ENCODE data around the gene MEX3A.
A peak's percentile ranks its signal among the peaks of the same experiment; 100 is the strongest.
"Not testable (repeated sequence)": the region's sequence is repeated elsewhere in the genome, so short reads cannot be mapped to it uniquely, and the experiment has no call there.

Gene MEX3A

GRCh38 chr1:156082309-156083091 lies at the start of gene MEX3A:
MEX3A (minus strand) TSS chr1:156082465; CDS start chr1:156081998, 467 bp downstream.
- DNase-seq: peak; percentile 75

GRCh38 chr1:156130578-156130942 lies 48.3 kb upstream of the MEX3A start:
- no peak for DNase-seq

GRCh38 chr1:156129687-156130577 lies 47.7 kb upstream of the MEX3A start:
- DNase-seq: peak; percentile 77

GRCh38 chr1:156128654-156129597 lies 46.7 kb upstream of the MEX3A start:
- no peak for DNase-seq

- DNase-seq: no peak
These were observed 46.0 kb upstream of the MEX3A start for GRCh38 chr1:156128308-156128653.

DNA sequence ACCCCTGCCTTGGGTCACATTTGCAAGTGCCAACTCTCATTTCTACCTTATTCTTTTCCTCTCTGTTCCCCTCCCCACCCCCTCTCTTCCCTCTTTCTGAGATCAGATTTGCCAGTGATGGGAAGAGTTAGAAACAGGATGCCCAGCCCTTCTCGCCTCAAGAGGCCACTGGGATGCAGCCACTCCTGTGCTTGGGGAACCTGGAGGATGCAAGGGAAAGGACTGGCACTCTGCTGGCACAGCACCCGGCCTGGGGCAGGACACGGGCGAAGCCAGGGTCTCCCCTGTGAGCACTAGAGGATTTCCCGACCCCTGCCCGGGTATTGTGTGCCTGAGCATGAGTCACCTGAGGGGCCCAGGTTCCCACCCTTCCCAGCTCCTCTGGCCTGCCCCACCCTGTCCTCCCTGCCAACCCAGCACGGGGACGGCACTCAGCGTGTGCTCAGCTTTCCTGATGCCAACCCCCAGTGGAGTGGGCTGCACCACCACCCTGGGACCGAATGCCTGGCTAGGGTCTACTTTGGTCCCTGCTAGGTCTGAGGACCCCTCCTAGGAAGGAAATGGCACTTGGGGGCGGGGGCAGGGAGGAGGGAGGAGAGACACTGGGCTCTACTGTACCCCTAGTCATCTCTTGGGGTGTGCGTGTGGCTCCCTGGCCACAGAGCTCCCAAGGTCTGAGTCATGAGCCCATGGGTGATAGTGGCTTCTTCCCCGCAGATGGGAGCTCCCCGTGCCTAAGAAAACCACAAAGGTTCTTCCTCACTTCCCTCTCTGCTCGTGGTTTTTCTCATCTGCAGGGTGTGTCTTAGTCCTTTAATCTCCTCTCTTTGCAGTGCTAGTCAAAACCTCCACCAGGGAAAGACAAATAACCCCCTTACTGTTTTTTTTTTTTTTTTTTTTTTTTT lies 44.6 kb upstream of the MEX3A start:
- DNase-seq: no peak

GRCh38 chr1:156126043-156126629 lies 43.9 kb upstream of the MEX3A start:
- no peak for DNase-seq

GRCh38 chr1:156125544-156125943 lies 43.3 kb upstream of the MEX3A start:
- DNase-seq: not testable (repeated sequence)

DNA sequence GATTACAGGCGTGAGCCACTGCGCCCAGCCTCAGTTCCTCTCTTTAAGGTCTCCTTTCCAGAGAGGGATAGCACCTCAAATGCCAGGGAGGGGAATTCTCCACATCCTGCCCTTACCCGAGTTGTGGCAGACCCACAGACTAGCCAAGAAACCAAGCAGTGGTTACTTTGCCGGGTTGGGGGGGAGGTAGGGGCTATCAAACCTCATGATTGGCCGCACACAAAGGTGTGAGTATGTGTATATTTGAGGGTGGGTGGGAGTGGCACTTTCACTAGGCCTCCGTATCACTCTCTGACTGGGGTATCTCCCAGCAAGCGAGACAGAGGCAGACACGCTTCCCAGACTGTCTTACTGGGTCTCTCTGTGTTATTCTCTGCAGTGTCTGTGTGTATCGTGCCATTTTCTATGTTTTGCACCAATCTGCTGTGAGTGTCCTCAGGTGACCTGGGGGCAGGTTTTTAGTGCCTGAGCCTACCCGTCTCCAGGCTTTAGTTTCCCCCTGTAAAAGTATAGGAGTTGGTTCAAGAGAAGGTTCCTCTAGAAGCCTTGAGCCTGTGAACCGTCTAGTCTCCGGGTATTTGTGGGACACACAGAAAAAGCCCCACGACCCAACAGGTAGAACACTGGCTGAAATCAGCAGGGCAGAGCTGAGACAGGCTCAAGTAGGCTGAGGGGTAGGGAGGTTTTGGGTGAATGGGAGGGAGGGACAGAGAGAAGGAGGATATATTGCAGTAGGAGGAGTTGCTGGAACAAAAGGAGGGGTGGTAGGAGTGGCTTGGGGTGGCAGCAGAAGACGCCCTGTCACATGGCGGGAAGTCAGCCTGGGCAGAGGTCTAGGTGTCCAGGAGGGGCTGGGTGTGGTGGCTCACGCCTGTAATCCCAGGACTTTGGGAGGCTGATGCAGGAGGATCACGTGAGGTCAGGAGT lies 42.6 kb upstream of the MEX3A start:
- DNase-seq: no peak

DNA sequence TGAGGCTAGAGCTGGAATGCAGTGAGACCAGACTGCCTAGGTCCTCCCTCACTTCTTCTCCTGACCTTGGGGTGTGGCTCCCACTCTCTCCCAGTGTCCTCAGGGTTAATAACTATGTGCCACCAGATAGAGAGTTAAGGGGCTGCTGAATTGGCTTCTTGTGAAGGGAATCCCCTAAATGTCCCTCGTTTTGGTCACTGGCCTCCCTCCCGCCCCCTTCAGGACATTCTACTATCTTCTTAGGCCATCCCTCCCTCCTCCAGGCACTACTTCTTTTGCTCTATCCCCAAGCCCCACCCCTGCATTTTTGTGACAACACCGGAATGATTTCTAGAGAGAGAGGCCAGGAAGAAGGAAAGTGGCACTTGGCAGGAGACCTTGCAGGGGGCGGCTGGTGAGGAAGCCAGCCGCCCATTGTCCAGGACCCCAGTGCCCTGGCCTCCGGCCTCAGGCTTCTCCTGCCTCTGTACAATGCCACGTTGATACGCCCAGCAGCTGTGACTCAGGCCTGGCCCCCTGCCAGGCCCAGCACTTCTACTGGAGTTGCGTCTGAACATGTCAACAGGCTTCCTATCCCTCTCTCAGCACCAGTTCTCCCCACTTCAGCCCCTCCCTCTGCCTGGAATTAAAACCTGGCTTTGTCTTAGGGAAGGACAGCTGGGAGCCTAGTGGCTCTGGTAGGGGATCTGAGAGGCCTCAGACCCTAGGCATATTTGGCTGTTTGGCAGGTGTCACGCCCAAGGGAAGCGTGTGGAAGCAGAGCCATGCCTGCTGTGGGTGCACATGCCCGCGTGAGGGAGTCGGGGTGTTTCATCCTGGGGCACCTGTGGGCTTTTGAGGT lies 41.3 kb upstream of the MEX3A start:
- DNase-seq: peak; percentile 94

- DNase-seq: peak; percentile 57
These were observed 40.5 kb upstream of the MEX3A start for GRCh38 chr1:156122519-156123355.

- no peak for DNase-seq
These were observed 39.8 kb upstream of the MEX3A start for GRCh38 chr1:156122086-156122485.

- no peak for DNase-seq
These were observed 39.2 kb upstream of the MEX3A start for GRCh38 chr1:156121457-156121856.

- DNase-seq: not testable (repeated sequence)
These were observed 38.7 kb upstream of the MEX3A start for GRCh38 chr1:156121005-156121404.

DNA sequence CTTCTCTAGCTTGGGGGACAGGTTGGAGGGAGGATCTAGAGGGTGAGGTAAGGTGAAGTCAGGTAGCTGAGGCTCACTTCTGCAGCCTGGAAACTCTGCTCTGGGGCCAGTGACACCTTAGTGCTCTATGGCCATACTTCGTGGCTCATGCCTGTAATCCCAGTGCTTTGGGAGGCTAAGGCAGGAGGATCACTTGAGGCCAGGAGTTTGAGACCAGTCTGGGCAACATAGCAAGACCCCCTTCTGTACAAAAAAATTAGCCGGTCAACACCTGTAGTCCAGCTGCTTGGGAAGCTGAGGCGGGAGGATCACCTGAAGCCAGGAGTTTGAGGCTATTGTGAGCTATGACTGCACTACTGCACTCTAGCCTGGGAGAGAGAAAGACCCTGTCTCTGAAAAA lies 38.1 kb upstream of the MEX3A start:
- no peak for DNase-seq

- no peak for DNase-seq
These were observed 37.4 kb upstream of the MEX3A start for GRCh38 chr1:156119503-156120209.

DNA sequence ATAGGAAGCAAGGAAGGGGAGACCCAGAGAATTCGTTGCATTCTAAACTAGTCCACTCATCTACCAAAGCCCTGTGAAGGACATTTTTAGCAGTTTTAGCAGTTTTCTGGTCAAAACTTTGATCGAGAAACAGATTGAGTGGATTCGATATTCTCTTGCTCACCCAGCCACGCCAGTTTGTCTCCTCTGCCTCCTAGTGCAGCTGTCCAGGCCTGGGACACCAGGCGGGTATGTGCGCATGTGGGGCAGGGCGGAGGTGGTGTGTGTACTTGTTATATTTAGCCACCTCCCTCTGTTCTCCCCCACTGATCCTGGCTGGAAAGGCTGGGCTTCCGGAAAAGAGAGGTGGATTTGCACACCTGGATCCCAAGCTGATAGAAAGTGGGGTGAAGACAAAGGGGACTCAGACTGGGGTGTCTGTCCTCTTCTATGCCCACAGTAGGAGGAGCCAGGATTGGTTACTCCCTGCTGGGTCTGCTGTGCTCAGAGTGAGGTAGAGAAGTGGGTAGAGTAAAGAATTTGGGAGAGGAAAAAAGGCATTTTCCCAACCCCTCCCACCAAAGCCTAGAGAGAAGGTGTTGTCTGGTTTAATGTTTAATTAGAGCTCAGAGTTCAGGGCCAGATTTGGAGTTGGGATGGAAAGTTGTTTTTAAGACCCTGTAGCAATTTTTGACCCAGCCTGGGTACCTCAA lies 36.1 kb upstream of the MEX3A start:
- no peak for DNase-seq
